ENCODE data around the gene TRIM68.

Gene TRIM68

GRCh38 chr11:4593739-4594138 is 14.3 kb downstream of the TRIM68 start, which contains the start of gene OR52I1:
Gene OR52I1, plus strand, starts transcription at chr11:4594039. Its CDS starts 0 bp downstream, at chr11:4594039.
- no peak for TF ChIP-seq CTCF (IDR thresholded peaks at IDR 0.05)

- TF ChIP-seq CTCF (IDR thresholded peaks at IDR 0.05) = no peak
Measured at GRCh38 chr11:4589017-4589416, 19.0 kb downstream of the TRIM68 start.

GRCh38 chr11:4581443-4581842 is 26.6 kb downstream of the TRIM68 start, which contains the start of gene OR52I2:
Gene OR52I2, plus strand, starts transcription at chr11:4581743.
- TF ChIP-seq CTCF (IDR thresholded peaks at IDR 0.05) = no peak

- TF ChIP-seq CTCF (IDR thresholded peaks at IDR 0.05) = no peak
Measured at GRCh38 chr11:4580124-4580523, 27.9 kb downstream of the TRIM68 start.

GRCh38 chr11:4578624-4579023 is 29.4 kb downstream of the TRIM68 start:
- TF ChIP-seq CTCF (IDR thresholded peaks at IDR 0.05) = no peak

- no peak for TF ChIP-seq CTCF (IDR thresholded peaks at IDR 0.05)
Measured at GRCh38 chr11:4577761-4578160, 30.3 kb downstream of the TRIM68 start.

- no peak for TF ChIP-seq CTCF (IDR thresholded peaks at IDR 0.05)
Measured at GRCh38 chr11:4576880-4577279, 31.2 kb downstream of the TRIM68 start.

- TF ChIP-seq CTCF (IDR thresholded peaks at IDR 0.05) = no peak
Measured at GRCh38 chr11:4569075-4569474, 39.0 kb downstream of the TRIM68 start.

All from LNCAP (cell line).